ENCODE data around the gene HEXD. TPM values are rescaled to one million over a fixed set of nuclear protein-coding genes. Genes with fewer than 3 reads are reported as not detected.
A peak's percentile ranks its signal among the peaks of the same experiment; 100 is the strongest.

HEXD gene
- total and polyA plus RNA-seq, 4 donors, result 15.0 to 50.7 (median 27.1) TPM

DNA sequence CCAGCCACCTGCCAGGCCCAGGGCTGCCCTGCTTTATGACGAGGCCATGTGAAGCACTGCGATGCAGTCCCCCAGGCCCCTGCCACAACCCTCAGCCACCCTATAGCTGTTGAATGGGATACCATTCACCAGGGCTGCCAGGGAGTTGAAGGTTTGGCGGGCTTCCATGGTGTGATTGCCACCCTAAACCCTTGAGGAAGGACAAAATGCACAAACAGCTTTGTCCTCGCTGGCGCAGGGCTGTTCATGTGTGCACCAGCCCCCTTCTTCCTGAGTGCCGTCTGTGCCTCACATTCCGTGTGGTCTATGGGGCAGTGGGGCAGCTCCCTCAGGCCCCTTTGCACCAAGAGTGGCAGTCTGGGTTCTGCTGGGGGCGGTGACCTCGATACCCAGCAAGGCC is 65.7 kb downstream of the HEXD start:
- peaks cover 95% of the 10 kb centered on the region for H3K36me3 ChIP-seq (ENCODE audit: control insufficient read depth, insufficient read depth, low read length)
- 94% methylated on average over 7 of the region's 9 CpGs for WGBS (ENCODE audit: insufficient coverage)
- no peak for DNase-seq (ENCODE audit: low read depth in 4 of 6, low spot score in 6 of 6)
- H3K4me3 ChIP-seq (ENCODE audit: low read depth, low read length), result no peak overlapping the region
- H3K27me3 ChIP-seq (ENCODE audit: control insufficient read depth, insufficient read depth, low read length), result no peaks in the 10 kb centered on the region
- peaks cover 11% of the 10 kb centered on the region for H3K4me1 ChIP-seq (ENCODE audit: control insufficient read depth, insufficient read depth, low read length)
- H3K9me3 ChIP-seq (ENCODE audit: control insufficient read depth, insufficient read depth, low read length), result no peaks in the 10 kb centered on the region
- H3K27ac ChIP-seq (ENCODE audit: low read depth, low read length), result no peak overlapping the region

DNA sequence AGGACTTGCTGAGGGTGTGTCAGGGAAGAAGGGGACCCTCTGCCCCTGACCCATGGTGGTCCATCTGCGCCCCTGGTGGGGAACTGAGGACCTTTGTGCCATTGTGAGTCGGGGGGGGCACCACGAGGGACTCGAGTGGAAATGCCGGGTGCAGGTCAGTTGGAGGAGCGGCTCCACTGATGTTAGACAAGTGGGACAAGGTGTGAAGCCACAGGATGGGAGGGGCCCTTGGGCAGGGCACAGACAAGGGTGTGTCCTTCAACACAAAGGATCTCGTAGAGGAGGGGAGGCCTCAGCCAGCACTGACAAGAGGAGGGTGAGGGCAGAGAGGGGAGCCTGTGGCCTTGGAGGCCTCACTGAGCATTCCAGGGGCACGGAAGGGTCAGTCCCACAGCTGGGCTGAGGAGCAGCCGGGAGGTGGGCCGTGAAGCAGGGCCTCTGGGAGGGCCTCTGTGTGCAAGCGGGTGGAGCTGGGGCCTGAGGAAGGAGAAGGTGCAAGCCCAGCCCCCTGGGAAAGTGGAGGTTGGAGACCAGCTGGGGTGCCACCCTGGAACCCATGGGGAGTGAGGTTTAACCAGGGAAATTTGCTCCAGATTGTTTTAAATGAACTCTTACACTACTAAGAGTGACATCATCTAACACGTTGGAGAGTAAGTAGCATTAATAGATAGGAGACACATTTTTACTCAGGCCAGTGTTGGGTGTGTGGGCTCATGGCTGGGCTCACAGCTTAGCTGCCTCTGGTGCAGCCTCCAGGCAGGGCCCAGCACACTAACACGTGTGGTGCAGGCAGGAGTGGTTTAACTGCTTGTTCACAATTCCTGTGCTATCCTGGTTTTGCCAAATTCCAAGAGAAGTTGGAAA is 68.3 kb downstream of the HEXD start:
- Histone ChIP-seq H3K36me3 (ENCODE audit: control insufficient read depth, insufficient read depth, low read length) (peaks cover 92% of the 10 kb centered on the region), H3K4me3 (ENCODE audit: low read depth, low read length) (no peak overlapping the region), H3K27ac (ENCODE audit: low read depth, low read length) (no peak overlapping the region)

GRCh38 chr17:82487910-82488309 is 69.8 kb downstream of the HEXD start:
- no peak overlapping the region for H3K4me3 ChIP-seq (ENCODE audit: low read depth, low read length)
- 88% methylated on average over 10 of the region's 14 CpGs for WGBS (ENCODE audit: insufficient coverage)
- peaks cover 83% of the 10 kb centered on the region for H3K36me3 ChIP-seq (ENCODE audit: control insufficient read depth, insufficient read depth, low read length)
- H3K27me3 ChIP-seq (ENCODE audit: control insufficient read depth, insufficient read depth, low read length), result no peaks in the 10 kb centered on the region
- no peaks in the 10 kb centered on the region for H3K9me3 ChIP-seq (ENCODE audit: control insufficient read depth, insufficient read depth, low read length)
- H3K27ac ChIP-seq (ENCODE audit: low read depth, low read length), result no peak overlapping the region
- DNase-seq (ENCODE audit: low read depth in 4 of 6, low spot score in 6 of 6), result peak in 1 of 6 donors; percentile 35
- H3K4me1 ChIP-seq (ENCODE audit: control insufficient read depth, insufficient read depth, low read length), result peaks cover 23% of the 10 kb centered on the region

More for the DNA sequence above, 68.3 kb downstream of the HEXD start:
- H3K9me3 ChIP-seq (ENCODE audit: control insufficient read depth, insufficient read depth, low read length), result no peaks in the 10 kb centered on the region
- peaks cover 23% of the 10 kb centered on the region for H3K4me1 ChIP-seq (ENCODE audit: control insufficient read depth, insufficient read depth, low read length)
- 82% methylated on average over 13 of the region's 13 CpGs for WGBS (ENCODE audit: insufficient coverage)
- H3K27me3 ChIP-seq (ENCODE audit: control insufficient read depth, insufficient read depth, low read length), result no peaks in the 10 kb centered on the region
- DNase-seq (ENCODE audit: low read depth in 4 of 6, low spot score in 6 of 6), result no peak

GRCh38 chr17:82489117-82489516 is 71.0 kb downstream of the HEXD start:
- peak overlapping the region; percentile 33 for H3K27ac ChIP-seq (ENCODE audit: low read depth, low read length)
- WGBS (ENCODE audit: insufficient coverage), result 51% methylated on average over 6 of the region's 8 CpGs

GRCh38 chr17:82489851-82490511 is 71.8 kb downstream of the HEXD start:
- WGBS (ENCODE audit: insufficient coverage), result 87% methylated on average over 13 of the region's 21 CpGs
- Histone ChIP-seq H3K4me1 (ENCODE audit: control insufficient read depth, insufficient read depth, low read length) (peaks cover 30% of the 10 kb centered on the region), H3K36me3 (ENCODE audit: control insufficient read depth, insufficient read depth, low read length) (peaks cover 64% of the 10 kb centered on the region), H3K27me3 (ENCODE audit: control insufficient read depth, insufficient read depth, low read length) (no peaks in the 10 kb centered on the region), H3K27ac (ENCODE audit: low read depth, low read length) (no peak overlapping the region), H3K9me3 (ENCODE audit: control insufficient read depth, insufficient read depth, low read length) (no peaks in the 10 kb centered on the region), H3K4me3 (ENCODE audit: low read depth, low read length) (no peak overlapping the region)
- no peak for DNase-seq (ENCODE audit: low read depth in 4 of 6, low spot score in 6 of 6)

More at GRCh38 chr17:82489117-82489516, 71.0 kb downstream of the HEXD start:
- DNase-seq (ENCODE audit: low read depth in 4 of 6, low spot score in 6 of 6), result peak in 2 of 6 donors; percentile 38 to 79
- H3K4me3 ChIP-seq (ENCODE audit: low read depth, low read length), result no peak overlapping the region
- H3K4me1 ChIP-seq (ENCODE audit: control insufficient read depth, insufficient read depth, low read length), result peaks cover 26% of the 10 kb centered on the region
- peaks cover 72% of the 10 kb centered on the region for H3K36me3 ChIP-seq (ENCODE audit: control insufficient read depth, insufficient read depth, low read length)
- H3K9me3 ChIP-seq (ENCODE audit: control insufficient read depth, insufficient read depth, low read length), result no peaks in the 10 kb centered on the region
- H3K27me3 ChIP-seq (ENCODE audit: control insufficient read depth, insufficient read depth, low read length), result no peaks in the 10 kb centered on the region

DNA sequence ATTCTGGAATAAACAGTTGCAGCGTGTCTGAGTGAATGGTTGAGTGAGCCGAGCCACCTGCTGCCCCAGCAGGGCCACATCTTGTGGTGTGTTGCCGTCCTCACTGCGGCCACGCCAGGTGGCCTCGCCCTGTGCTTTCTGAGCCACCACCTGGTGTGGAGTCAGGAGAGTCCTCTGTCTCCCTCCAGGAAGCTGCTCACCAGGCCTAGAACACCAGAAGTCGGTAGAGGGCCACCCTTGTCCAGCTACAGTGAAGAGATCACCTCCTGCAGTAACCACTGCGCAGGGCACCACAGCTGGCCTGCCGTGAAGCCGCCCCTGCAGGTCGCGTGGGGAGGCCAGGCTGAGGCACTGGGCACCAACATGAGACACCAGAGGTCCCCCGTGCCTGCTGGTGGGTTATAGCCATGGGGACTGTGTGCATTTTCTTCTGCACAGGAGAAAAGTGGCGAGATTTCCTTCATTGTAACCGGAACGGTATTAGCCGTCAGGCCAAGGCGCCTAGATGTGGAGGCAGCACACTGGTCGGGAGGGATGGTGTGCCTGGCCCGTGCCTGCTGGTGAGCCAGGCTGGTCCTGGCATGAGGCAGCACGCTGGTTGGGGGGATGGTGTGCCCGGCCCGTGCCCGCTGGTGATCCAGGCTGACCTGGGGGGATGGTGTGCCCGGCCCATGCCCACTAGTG is 72.5 kb downstream of the HEXD start:
- Histone ChIP-seq H3K9me3 (ENCODE audit: control insufficient read depth, insufficient read depth, low read length) (no peaks in the 10 kb centered on the region), H3K27ac (ENCODE audit: low read depth, low read length) (no peak overlapping the region), H3K36me3 (ENCODE audit: control insufficient read depth, insufficient read depth, low read length) (peaks cover 57% of the 10 kb centered on the region), H3K4me1 (ENCODE audit: control insufficient read depth, insufficient read depth, low read length) (peaks cover 30% of the 10 kb centered on the region), H3K4me3 (ENCODE audit: low read depth, low read length) (no peak overlapping the region), H3K27me3 (ENCODE audit: control insufficient read depth, insufficient read depth, low read length) (no peaks in the 10 kb centered on the region)
- no peak for DNase-seq (ENCODE audit: low read depth in 4 of 6, low spot score in 6 of 6)
- WGBS (ENCODE audit: insufficient coverage), result 92% methylated on average over 24 of the region's 25 CpGs

DNA sequence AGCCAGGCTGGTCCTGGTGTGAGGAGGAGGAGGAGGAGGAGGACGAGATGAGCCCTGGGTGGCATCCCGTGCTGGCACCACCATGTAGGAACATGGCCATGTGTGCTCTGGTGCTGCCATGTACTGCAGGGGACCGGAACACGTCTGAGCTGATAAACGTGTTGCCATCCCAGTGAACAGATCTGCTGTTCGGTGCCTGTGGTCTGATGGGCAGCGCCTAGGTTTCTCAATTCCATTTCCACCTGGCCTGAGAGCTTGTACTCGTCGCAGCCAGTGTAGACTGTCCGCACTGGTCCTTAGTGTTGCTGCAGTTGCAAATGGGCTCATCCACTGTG is 73.0 kb downstream of the HEXD start:
- Histone ChIP-seq H3K9me3 (ENCODE audit: control insufficient read depth, insufficient read depth, low read length) (no peaks in the 10 kb centered on the region), H3K4me1 (ENCODE audit: control insufficient read depth, insufficient read depth, low read length) (peaks cover 36% of the 10 kb centered on the region), H3K4me3 (ENCODE audit: low read depth, low read length) (no peak overlapping the region), H3K36me3 (ENCODE audit: control insufficient read depth, insufficient read depth, low read length) (peaks cover 52% of the 10 kb centered on the region), H3K27me3 (ENCODE audit: control insufficient read depth, insufficient read depth, low read length) (no peaks in the 10 kb centered on the region), H3K27ac (ENCODE audit: low read depth, low read length) (no peak overlapping the region)
- DNase-seq (ENCODE audit: low read depth in 4 of 6, low spot score in 6 of 6), result no peak
- 92% methylated on average over 10 of the region's 10 CpGs for WGBS (ENCODE audit: insufficient coverage)

DNA sequence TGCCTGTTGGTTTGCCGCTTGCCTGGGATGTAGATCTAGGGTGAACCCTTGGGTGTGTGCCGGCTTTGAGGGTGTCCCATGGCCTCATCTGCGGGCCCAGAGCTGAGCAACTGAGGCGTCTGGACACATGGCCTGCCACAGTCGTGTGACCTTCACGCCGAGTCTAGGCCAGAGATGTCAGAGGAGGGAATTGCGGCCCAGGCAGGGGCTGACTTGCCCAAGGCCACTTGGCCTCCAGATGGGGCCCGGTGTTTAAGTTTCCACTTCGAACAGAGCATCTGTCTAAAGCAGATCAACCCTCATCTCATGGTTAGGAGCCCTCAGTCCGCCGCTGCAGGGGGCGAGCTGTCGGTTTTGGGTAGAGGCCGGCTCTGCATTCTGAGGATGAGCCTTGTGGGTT is 73.4 kb downstream of the HEXD start:
- H3K9me3 ChIP-seq (ENCODE audit: control insufficient read depth, insufficient read depth, low read length), result no peaks in the 10 kb centered on the region
- DNase-seq (ENCODE audit: low read depth in 4 of 6, low spot score in 6 of 6), result no peak
- H3K4me1 ChIP-seq (ENCODE audit: control insufficient read depth, insufficient read depth, low read length), result peaks cover 39% of the 10 kb centered on the region
- peaks cover 48% of the 10 kb centered on the region for H3K36me3 ChIP-seq (ENCODE audit: control insufficient read depth, insufficient read depth, low read length)
- H3K4me3 ChIP-seq (ENCODE audit: low read depth, low read length), result no peak overlapping the region
- 85% methylated on average over 15 of the region's 15 CpGs for WGBS (ENCODE audit: insufficient coverage)
- H3K27me3 ChIP-seq (ENCODE audit: control insufficient read depth, insufficient read depth, low read length), result no peaks in the 10 kb centered on the region
- H3K27ac ChIP-seq (ENCODE audit: low read depth, low read length), result no peak overlapping the region
